Measurements from ENCODE around the gene CYP21A2.
"Not testable (repeated sequence)": the region's sequence is repeated elsewhere in the genome, so short reads cannot be mapped to it uniquely, and the experiment has no call there.

CYP21A2 gene

GRCh38 chr6:32035283-32036013 is 2.8 kb upstream of the CYP21A2 start:
- not testable (repeated sequence) for DNase-seq (ENCODE audit: low spot score)

- DNase-seq (ENCODE audit: low spot score), result not testable (repeated sequence)
These were observed 1.1 kb upstream of the CYP21A2 start for GRCh38 chr6:32037136-32037535.

DNA sequence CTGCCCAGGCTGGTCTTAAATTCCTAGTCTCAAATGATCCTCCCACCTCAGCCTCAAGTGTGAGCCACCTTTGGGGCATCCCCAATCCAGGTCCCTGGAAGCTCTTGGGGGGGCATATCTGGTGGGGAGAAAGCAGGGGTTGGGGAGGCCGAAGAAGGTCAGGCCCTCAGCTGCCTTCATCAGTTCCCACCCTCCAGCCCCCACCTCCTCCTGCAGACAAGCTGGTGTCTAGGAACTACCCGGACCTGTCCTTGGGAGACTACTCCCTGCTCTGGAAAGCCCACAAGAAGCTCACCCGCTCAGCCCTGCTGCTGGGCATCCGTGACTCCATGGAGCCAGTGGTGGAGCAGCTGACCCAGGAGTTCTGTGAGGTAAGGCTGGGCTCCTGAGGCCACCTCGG is 663 bp downstream of the CYP21A2 start:
- DNase-seq (ENCODE audit: low spot score), result not testable (repeated sequence)

- not testable (repeated sequence) for DNase-seq (ENCODE audit: low spot score)
These were observed 1.4 kb downstream of the CYP21A2 start for GRCh38 chr6:32039321-32040274.

DNA sequence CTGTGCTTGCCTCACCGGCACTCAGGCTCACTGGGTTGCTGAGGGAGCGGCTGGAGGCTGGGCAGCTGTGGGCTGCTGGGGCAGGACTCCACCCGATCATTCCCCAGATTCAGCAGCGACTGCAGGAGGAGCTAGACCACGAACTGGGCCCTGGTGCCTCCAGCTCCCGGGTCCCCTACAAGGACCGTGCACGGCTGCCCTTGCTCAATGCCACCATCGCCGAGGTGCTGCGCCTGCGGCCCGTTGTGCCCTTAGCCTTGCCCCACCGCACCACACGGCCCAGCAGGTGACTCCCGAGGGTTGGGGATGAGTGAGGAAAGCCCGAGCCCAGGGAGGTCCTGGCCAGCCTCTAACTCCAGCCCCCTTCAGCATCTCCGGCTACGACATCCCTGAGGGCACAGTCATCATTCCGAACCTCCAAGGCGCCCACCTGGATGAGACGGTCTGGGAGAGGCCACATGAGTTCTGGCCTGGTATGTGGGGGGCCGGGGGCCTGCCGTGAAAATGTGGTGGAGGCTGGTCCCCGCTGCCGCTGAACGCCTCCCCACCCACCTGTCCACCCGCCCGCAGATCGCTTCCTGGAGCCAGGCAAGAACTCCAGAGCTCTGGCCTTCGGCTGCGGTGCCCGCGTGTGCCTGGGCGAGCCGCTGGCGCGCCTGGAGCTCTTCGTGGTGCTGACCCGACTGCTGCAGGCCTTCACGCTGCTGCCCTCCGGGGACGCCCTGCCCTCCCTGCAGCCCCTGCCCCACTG is 2.3 kb downstream of the CYP21A2 start:
- DNase-seq (ENCODE audit: low spot score), result not testable (repeated sequence)

DNA sequence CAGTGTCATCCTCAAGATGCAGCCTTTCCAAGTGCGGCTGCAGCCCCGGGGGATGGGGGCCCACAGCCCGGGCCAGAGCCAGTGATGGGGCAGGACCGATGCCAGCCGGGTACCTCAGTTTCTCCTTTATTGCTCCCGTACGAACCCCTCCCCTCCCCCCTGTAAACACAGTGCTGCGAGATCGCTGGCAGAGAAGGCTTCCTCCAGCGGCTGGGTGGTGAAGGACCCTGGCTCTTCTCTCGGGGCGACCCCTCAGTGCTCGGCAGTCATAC is 2.8 kb downstream of the CYP21A2 start:
- not testable (repeated sequence) for DNase-seq (ENCODE audit: low spot score)

DNA sequence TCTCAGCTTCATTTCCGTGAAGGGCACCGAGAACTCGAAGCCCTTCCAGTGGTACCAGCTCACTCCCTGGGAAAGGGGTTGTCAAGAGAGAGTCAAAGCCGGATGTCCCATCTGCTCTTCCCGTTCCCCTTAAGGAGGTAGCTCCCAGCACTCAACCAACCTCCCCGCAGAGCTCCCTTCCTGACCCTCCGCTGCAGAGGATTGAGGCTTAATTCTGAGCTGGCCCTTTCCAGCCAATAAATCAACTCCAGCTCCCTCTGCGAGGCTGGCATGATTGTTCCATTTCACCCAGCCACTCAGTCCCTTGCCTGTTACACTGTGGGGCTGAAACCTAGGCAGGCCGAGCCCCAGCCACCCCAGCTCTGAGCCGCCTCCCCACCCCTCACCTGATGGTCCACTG is 3.2 kb downstream of the CYP21A2 start:
- DNase-seq (ENCODE audit: low spot score), result not testable (repeated sequence)

GRCh38 chr6:32042276-32042675 is 4.1 kb downstream of the CYP21A2 start:
- DNase-seq (ENCODE audit: low spot score), result not testable (repeated sequence)

GRCh38 chr6:32043589-32044380 is 5.6 kb downstream of the CYP21A2 start:
- DNase-seq (ENCODE audit: low spot score), result not testable (repeated sequence)

GRCh38 chr6:32044916-32045315 is 6.7 kb downstream of the CYP21A2 start:
- not testable (repeated sequence) for DNase-seq (ENCODE audit: low spot score)

DNA sequence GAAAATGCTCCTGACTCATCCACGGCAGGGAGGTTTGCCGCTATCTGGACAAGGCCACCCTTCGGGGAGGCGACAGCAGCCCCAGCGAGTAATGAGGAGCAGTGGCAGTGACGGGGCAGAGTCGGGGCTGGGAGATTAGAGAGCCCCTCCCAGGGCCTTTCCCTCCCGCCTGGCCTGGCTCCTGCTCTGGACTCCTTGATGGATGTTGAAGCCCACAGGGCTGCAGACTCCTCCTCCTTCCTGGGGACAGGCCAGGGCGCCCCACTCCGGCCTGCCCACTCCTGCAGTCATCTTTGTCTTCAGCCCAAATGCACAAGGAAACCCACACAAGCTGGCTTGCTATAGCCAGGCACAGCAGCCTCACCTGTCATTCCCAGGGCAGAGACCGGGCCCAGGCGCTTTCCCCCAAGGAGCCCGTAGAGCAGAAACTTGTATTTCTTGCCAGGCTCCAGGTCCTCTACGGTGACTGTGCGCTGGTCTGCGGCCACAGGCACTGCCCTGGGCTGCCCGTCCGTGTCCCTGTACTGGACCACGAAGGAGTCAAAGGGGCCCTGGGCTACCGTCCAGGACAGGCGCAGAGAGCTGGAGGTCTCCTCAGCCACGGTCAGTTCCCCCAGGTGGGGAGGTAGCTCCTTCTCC is 7.7 kb downstream of the CYP21A2 start:
- DNase-seq (ENCODE audit: low spot score), result no peak

DNA sequence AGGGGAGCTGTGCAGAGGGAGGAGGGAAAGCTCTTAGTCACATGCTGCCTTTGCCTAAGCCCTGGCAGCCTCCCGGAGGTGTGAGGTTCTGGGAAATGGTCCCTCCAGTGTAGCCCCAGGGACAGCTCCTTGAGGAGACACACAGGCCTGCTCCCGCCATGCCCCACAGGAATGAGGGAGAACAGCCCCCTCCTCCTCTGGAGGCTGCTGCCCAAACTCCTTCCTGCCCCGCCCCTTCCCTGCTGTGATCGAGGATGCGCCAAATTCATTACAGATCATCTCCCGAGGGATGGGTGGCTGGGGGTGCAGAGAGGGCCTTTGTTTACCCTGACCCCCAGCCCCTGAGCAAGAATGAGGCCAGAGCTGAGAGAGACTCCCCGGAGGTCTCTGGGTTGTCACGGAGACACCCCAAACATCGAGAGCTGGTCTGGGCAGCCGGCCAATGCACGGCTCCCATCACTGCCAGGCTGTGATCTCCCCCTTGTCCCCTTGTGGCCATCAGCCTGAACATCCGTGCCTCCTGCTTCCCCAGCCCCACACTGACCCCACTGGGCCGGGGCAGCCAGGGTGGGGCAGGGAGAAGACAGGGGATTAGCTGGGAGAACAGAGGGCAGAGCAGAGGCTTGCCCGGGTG is 8.4 kb downstream of the CYP21A2 start:
- peak; percentile 74 for DNase-seq (ENCODE audit: low spot score)

- DNase-seq (ENCODE audit: low spot score), result no peak
These were observed 8.9 kb downstream of the CYP21A2 start for GRCh38 chr6:32047084-32047478.

GRCh38 chr6:32047539-32047854 is 9.3 kb downstream of the CYP21A2 start:
- DNase-seq (ENCODE audit: low spot score), result no peak

GRCh38 chr6:32047855-32048766 is 9.9 kb downstream of the CYP21A2 start:
- peak; percentile 75 for DNase-seq (ENCODE audit: low spot score)

DNA sequence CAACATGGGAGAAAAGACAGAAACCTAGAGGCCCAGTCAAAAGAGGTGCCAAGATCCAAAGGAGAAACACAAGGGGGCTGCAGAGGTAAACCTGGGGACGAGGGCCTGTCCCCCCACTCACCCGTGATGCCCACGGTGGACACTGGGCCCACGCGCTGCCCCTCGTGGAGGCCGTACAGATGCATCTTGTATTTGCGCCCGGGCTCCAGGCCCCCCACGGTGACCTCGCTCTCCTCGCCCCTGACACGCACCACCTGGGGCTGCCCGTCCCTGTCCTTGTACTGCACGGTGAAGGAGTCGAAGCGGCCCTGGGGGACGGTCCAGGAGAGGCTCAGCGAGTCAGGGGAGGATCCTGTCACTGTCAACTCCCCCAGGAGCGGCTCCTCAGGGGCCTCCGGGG is 10.9 kb downstream of the CYP21A2 start:
- not testable (repeated sequence) for DNase-seq (ENCODE audit: low spot score)

DNA sequence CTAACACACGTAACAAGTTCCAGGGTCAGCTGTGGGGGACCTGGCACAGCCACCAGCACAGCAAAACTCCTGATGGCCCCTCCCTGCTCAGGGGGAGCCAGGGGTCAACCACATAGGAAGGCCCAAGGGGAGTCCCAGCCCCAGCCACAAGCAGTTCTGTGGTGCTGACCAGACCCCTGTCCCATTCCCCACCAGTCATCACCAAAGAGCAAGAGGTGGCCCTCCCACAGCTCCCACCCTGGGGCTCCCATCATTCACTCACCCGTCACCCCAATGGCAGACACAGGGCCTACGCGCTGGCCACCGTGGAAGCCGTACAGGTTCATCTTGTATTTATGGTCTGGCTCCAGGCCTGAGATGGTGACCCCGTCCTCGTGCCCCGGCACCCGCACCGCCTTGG is 11.5 kb downstream of the CYP21A2 start:
- not testable (repeated sequence) for DNase-seq (ENCODE audit: low spot score)

DNA sequence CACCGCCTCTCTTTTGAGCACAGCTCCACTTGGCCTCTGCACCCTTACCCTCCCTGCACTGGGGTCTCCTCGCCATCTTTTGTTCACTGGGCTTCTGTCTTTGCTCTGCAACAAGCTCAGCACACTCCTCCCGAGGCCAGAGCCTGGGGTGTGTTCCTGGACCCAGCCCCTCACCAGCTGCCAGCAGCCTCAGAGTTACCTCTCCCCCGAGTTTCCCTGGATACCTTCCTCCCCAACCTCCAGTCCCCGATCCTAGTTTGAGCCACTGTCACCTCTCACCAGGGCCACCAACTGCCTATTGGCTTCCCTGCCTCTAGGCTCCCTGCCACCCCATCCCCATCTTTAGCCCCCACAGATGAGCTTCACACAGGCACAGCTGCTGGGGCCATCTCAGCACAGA is 12.3 kb downstream of the CYP21A2 start:
- DNase-seq (ENCODE audit: low spot score), result no peak

DNA sequence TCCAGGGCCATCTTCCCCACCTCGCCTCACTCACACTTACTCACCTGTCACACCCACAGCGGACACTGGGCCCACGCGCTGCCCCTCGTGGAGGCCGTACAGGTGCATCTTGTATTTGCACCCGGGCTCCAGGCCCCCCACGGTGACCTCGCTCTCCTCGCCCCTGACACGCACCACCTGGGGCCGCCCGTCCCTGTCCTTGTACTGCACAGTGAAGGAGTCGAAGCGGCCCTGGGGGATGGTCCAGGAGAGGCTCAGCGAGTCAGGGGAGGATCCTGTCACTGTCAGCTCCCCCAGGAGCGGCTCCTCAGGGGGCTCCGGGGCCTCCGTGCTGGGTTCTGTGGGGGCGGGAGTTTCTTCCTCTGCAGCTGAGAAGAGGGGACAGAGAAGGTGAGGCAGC is 14.4 kb downstream of the CYP21A2 start:
- DNase-seq (ENCODE audit: low spot score), result not testable (repeated sequence)

DNA sequence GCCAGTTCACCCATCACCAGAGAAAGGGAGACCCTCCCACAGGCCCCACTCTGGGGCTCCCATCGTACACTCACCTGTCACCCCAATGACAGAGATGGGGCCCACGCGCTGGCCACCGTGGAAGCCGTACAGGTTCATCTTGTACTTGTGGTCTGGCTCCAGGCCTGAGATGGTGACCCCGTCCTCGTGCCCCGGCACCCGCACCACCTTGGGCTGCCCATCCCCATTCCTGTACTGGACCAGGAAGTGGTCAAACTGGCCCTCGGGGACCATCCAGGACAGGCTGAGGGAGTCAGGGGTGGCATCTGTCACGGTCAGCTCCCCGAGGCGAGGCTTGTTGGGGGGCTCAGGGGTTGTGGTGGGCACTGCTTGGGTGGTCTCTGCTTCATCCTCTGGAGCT is 15.1 kb downstream of the CYP21A2 start:
- not testable (repeated sequence) for DNase-seq (ENCODE audit: low spot score)
